Kidney (tissue), 14 donors: ENCODE results near the gene FFAR4. TPM values are rescaled to one million over a fixed set of nuclear protein-coding genes. Genes with fewer than 3 reads are reported as not detected.

Experiments used
- DNase-seq, 5 donors: peaks; one replicate each; pipeline ENCODE4 v3.0.0-alpha.2; 2013 to 2020
- FAIRE-seq: peaks from 2 replicates; lab custom pipeline; 2012; peaks lifted over from hg19 to GRCh38; lab: Jason Lieb, UNC
- H3K27ac ChIP-seq, 2 donors: one replicate each; pipeline ENCODE4 v1.7.0; 2013; ENCODE audit warnings: low read depth in 2 of 2, low read length in 2 of 2, inconsistent platforms in 1 of 2
- H3K27me3 ChIP-seq: one replicate; pipeline ENCODE4 v1.7.1; 2013; ENCODE audit warnings: low read length, inconsistent platforms; ENCODE audit not compliant: control insufficient read depth, insufficient read depth
- H3K36me3 ChIP-seq, 3 donors: one replicate each; pipeline versions ENCODE4 v1.7.0 to v1.7.1; 2013; ENCODE audit warnings: low read length in 3 of 3, control low read depth in 1 of 3, inconsistent platforms in 1 of 3; ENCODE audit not compliant: insufficient read depth in 3 of 3, control insufficient read depth in 2 of 3
- H3K4me1 ChIP-seq, 3 donors: one replicate each; pipeline versions ENCODE4 v1.7.0 to v1.7.1; 2013; ENCODE audit warnings: low read length in 3 of 3, inconsistent platforms in 1 of 3, low read depth in 1 of 3; ENCODE audit not compliant: control insufficient read depth in 2 of 3, insufficient read depth in 2 of 3
- H3K4me3 ChIP-seq, 3 donors: one replicate each; pipeline versions ENCODE4 v1.7.0 to v1.8.1; 2013; ENCODE audit warnings: low read length in 3 of 3, control low read depth in 1 of 3, inconsistent platforms in 1 of 3
- H3K9ac ChIP-seq, 3 donors: one replicate each; pipeline versions ENCODE4 v1.7.0 to v1.7.1; 2013; ENCODE audit warnings: low read length in 3 of 3, control low read depth in 1 of 3, inconsistent platforms in 1 of 3
- H3K9me3 ChIP-seq, 3 donors: one replicate each; pipeline versions ENCODE4 v1.7.0 to v1.7.1; 2013; ENCODE audit warnings: low read length in 3 of 3, control low read depth in 1 of 3, inconsistent platforms in 1 of 3; ENCODE audit not compliant: control insufficient read depth in 2 of 3, insufficient read depth in 1 of 3
- intact Hi-C: fragments of 100-400 bp; cut with DNase I; formaldehyde crosslinking; loops from one replicate; pipeline ENCODE4 v1.11.1; 2022
- polyA plus RNA-seq: library from polyadenylated mRNA; stranded (reverse); fragments of 350-450 nt; fragmentation: Illumina TruSeq; extraction: RNeasy Lipid Tissue Mini Kit (QIAGEN cat#74804); gene quantifications from one replicate; pipeline ENCODE4 v1.2.3, GENCODE V29; 2014; ENCODE audit warnings: low read depth, low replicate concordance; ENCODE audit not compliant: insufficient read depth
- total RNA-seq: library from RNA; stranded (reverse); fragmentation: NEBNext Ultra II Directional; extraction: Animal tissue kit (Norgen Biotek cat#: 25700); gene quantifications from one replicate; pipeline ENCODE4 v1.2.1, GENCODE V29; 2021
- TF ChIP-seq, protein P1 (sequence below): IDR thresholded peaks from 3 replicates; pipeline ENCODE4 v1.5.1; 2012; ENCODE audit warnings: mild to moderate bottlenecking, moderate library complexity, borderline replicate concordance; ENCODE audit not compliant: insufficient read depth; ENCODE audit errors: extremely low read depth
- donor health status: control.
- donor health status: control.
- donor health status: control.
- donor health status: control.
- donor health status: control.
- donor health status: DM: yes; HTN: yes; CAD: no.
- donor health status: Normal renal cell carcinoma (clear cell type).

FFAR4 gene
- total and polyA plus RNA-seq, 2 donors from 2014 or later: 0.11 to 1.0 TPM

DNA sequence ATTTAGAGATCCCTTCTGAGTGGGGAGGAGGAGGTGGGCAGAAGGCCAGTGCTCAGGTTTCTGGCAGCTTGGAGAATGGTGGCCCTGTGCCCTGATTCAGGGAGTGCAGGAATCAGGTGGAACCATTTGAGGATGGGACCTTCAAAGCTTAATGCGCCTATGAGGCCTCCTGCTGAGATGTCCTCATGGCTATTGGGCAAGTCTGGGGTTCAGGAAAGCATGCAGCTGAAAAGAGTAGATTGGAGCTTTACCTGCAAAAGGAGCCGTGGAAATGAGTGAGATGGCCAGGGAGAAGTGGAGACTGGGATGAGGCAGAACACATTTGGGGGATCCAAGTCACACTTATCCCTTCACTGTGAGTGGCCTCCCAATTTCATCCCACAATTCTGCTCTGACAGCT lies 6.1 kb downstream of the FFAR4 start:
- FAIRE-seq: no peak
- Histone ChIP-seq H3K4me1 (no peaks in the 10 kb centered on the region), H3K9me3 (no peaks in the 10 kb centered on the region), H3K4me3 (no peak overlapping the region), H3K9ac (no peak overlapping the region), H3K27me3 (peaks cover 8% of the 10 kb centered on the region), H3K27ac (no peak overlapping the region), H3K36me3 (no peaks in the 10 kb centered on the region)
- TF ChIP-seq, protein P1, sequence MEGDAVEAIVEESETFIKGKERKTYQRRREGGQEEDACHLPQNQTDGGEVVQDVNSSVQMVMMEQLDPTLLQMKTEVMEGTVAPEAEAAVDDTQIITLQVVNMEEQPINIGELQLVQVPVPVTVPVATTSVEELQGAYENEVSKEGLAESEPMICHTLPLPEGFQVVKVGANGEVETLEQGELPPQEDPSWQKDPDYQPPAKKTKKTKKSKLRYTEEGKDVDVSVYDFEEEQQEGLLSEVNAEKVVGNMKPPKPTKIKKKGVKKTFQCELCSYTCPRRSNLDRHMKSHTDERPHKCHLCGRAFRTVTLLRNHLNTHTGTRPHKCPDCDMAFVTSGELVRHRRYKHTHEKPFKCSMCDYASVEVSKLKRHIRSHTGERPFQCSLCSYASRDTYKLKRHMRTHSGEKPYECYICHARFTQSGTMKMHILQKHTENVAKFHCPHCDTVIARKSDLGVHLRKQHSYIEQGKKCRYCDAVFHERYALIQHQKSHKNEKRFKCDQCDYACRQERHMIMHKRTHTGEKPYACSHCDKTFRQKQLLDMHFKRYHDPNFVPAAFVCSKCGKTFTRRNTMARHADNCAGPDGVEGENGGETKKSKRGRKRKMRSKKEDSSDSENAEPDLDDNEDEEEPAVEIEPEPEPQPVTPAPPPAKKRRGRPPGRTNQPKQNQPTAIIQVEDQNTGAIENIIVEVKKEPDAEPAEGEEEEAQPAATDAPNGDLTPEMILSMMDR: no peak
- intact Hi-C loops: no loop called here
- DNase-seq: no peak

DNA sequence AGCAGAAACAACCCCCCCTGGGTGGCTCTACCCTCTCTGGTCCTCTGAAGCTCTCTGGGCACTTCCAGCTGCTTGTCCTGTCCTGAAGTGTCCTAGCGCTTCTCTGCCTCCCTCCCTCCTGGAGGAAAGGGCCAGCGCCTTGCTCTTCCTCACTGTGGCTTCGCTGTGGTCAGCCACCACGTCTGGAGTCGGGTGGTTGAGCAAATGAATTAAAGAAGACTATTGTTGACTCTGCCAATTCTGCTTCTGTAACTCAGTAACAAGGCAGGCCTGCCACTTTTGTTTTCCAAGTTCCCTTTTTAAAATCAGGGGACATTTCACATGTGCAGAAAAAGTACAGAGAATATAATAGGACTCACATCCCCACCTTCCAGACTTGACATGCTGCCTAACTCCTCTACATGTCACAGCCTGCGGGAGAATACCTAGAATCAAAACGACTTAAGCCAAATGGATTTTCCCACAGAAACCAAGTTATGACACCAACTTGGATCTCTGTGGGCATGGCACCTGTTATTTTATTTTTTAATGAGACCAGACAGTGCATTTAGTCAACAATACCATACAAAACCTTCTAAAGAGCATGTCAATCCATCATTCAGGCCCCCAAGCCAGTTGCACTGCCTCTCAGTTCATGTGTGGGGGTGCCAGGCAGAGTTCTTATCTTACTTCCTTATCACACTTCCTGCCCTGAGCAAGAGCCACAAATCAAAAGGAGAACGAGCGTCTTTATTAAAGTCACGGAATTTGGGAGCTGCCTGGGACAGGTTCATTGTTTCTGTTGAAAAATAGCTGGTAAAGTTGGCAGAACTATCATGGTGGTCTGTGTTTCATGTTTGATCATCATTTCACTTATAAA lies 6.8 kb downstream of the FFAR4 start:
- H3K27me3 ChIP-seq: peaks cover 2% of the 10 kb centered on the region
- TF ChIP-seq, protein P1: no peak
- H3K27ac ChIP-seq: no peak overlapping the region
- H3K36me3 ChIP-seq: no peaks in the 10 kb centered on the region
- H3K9me3 ChIP-seq: no peaks in the 10 kb centered on the region
- H3K4me3 ChIP-seq: no peak overlapping the region
- intact Hi-C loops: no loop called here
- FAIRE-seq: no peak
- no peaks in the 10 kb centered on the region for H3K4me1 ChIP-seq
- DNase-seq: peak in 2 of 5 donors; percentile 21 to 31
- no peak overlapping the region for H3K9ac ChIP-seq

DNA sequence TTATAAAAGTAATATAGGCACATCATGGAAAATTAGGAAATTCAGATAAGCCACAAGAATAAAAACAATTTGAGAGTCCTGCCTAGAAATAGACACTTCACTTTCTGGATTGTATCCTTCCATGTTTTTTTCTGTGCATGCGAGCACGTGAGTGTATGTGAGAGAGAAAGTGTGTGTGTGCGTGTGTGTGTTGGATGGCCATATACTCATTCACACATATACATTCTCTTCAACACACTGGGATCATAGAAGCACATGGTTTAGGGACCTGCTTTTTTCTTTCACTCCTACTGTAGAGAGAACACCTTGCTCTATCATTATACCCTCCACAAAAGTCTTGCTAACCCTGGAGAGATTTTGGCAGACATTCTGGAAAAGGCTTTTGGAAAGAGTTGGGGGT lies 7.5 kb downstream of the FFAR4 start:
- Histone ChIP-seq H3K27me3 (no peaks in the 10 kb centered on the region), H3K4me1 (no peaks in the 10 kb centered on the region), H3K27ac (no peak overlapping the region), H3K9ac (no peak overlapping the region), H3K4me3 (no peak overlapping the region), H3K36me3 (no peaks in the 10 kb centered on the region), H3K9me3 (no peaks in the 10 kb centered on the region)
- DNase-seq (no peak), FAIRE-seq (no peak)
- TF ChIP-seq, protein P1: no peak
- intact Hi-C loops: no loop called here

DNA sequence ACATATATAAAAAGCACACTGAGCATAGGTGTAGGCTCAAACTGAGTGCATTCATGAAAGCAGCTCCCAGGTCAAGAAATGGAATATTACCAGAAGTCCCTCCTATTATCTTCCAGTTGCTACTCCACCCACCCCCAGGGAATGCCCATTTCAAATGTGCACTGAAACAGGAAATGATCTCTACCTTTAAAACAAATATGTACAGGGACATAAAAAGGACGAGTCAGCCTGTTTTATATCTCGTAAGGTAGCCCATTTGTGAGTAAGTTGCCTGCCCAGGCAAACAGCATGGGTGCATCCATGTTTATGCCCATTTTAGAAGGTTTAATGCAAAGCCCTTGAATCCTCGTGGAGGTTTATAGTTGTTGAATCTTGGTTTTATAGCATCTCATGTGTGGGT lies 10.4 kb downstream of the FFAR4 start:
- Histone ChIP-seq H3K9ac (no peak overlapping the region), H3K36me3 (no peaks in the 10 kb centered on the region), H3K9me3 (peaks cover 0 to 6% (median 0%) of the 10 kb centered on the region in 3 donors), H3K27ac (no peak overlapping the region), H3K4me3 (no peak overlapping the region), H3K4me1 (no peaks in the 10 kb centered on the region), H3K27me3 (no peaks in the 10 kb centered on the region)
- FAIRE-seq (no peak), DNase-seq (no peak)
- intact Hi-C loops: no loop called here
- TF ChIP-seq, protein P1: no peak
